ENCODE measurements around the gene WDR64.

Gene WDR64

DNA sequence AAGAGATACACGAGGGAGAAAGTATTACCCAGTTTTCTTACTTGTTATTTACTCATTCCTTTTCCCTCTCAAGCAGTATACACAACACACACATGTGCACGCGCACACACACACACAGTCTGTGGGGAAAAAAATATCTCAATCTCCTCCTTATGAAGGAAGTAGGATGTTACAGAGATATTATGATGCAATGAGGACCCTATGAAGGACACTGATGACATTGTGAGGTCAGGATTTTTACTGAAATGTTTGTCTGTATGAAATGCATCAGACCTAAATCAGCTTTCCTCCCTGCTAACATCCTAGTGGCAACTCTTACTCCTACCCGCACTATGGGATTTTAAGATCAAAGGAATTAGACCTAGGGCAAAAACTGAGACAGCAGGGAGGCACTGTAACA is at the start of gene WDR64:
WDR64 (plus strand) TSS at position 270 of the 400 bp plus-strand sequence. CDS start 204 bp downstream, outside the sequence.
- TF ChIP-seq, protein P1, sequence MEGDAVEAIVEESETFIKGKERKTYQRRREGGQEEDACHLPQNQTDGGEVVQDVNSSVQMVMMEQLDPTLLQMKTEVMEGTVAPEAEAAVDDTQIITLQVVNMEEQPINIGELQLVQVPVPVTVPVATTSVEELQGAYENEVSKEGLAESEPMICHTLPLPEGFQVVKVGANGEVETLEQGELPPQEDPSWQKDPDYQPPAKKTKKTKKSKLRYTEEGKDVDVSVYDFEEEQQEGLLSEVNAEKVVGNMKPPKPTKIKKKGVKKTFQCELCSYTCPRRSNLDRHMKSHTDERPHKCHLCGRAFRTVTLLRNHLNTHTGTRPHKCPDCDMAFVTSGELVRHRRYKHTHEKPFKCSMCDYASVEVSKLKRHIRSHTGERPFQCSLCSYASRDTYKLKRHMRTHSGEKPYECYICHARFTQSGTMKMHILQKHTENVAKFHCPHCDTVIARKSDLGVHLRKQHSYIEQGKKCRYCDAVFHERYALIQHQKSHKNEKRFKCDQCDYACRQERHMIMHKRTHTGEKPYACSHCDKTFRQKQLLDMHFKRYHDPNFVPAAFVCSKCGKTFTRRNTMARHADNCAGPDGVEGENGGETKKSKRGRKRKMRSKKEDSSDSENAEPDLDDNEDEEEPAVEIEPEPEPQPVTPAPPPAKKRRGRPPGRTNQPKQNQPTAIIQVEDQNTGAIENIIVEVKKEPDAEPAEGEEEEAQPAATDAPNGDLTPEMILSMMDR (IDR thresholded peaks at IDR 0.05; ENCODE audit: low read depth, low read length, missing control alignments) = no peak
- H3K4me3 ChIP-seq (ENCODE audit: low read depth, low read length) = no peak within 1 kb of the TSS
- in situ Hi-C loops (cut with HindIII; ENCODE audit: low sequenced_read_pairs) = no loop called here

DNA sequence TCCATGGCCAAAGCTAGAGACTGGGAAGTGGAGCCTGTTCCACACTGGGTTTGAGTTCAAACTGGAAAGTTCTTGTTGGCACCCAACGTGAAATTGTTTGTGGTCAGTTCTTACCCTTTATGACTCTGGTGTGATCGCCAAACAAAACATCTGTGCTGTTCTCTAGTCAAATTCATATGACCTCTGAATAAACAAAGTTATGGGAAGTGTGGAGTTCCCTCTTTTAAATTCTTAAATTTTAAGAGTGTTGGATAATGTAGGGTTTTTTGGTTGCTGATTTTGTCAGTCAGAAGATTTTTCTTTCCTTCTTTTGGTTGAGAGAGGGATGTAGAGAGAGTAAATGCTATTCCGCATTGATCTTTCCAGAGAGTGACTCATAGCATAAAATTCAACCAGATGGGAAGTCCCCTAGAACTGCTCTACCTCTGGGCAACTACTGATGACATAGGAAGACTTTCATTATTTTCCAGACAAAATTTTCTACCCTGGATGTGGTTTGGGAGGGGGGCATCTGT is 48.3 kb upstream of the WDR64 start:
- TF ChIP-seq, protein P1 (IDR thresholded peaks at IDR 0.05; ENCODE audit: low read depth, low read length, missing control alignments) = no peak
- in situ Hi-C loops (cut with HindIII; ENCODE audit: low sequenced_read_pairs) = no loop called here
- peak; percentile 71 for DNase-seq (ENCODE audit: low read depth)
- H3K4me3 ChIP-seq (ENCODE audit: low read depth, low read length) = no peak overlapping the region

More for the DNA sequence above, at the start of gene WDR64:
- DNase-seq (ENCODE audit: low read depth) = no peak

DNA sequence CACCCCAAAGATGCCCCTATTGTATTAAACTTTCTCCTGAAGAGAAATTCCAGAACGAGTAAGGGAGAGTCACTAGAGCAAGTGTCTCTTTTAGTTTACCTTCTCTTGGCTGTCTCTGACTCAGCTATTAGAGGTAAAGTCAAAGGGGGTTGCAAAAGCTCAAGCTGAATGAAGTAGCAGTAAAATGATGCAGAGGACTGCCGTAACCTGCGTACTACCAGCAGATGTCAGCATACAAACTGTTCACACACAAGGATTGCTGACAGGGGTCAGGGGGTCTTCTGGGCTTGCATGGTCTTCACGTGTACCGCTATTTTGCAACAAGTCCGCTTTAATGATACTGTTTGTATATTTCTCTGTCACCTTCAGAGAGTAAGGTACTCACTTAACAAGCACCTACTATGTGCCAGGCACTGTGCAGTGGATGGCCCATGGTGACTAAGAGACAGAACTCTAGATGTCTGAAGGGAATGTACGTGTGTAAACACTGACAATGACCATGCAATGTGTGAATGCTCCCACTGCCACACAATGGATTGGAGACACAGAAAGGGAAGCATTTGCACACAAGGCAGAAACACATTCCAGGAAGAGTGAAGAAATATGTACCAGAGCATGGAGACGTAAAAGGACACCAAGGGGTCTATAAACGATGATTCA is 46.8 kb upstream of the WDR64 start:
- in situ Hi-C loops (cut with HindIII; ENCODE audit: low sequenced_read_pairs) = no loop called here
- DNase-seq (ENCODE audit: low read depth) = no peak
- TF ChIP-seq, protein P1 (IDR thresholded peaks at IDR 0.05; ENCODE audit: low read depth, low read length, missing control alignments) = peak; percentile 28
- H3K4me3 ChIP-seq (ENCODE audit: low read depth, low read length) = no peak overlapping the region

DNA sequence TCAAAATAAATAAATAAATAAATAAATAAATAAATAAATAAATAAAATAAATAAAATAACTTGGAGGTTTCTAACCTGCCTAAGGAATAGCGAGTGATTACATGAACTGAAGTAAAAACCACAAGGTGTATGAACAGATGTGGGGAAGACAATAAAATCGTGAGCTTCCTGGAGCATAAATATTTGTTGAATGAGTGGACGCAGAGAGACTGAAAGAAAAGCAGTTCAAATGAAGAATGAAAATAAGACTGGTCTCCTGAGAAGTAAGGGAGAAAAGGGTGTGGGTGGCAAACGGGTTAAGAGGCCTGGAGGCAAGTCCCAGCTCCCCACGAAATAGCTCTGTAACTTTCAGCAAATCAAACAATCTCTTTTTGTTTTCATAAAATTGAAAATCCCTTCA is 45.5 kb upstream of the WDR64 start:
- no peak for DNase-seq (ENCODE audit: low read depth)
- no peak overlapping the region for H3K4me3 ChIP-seq (ENCODE audit: low read depth, low read length)
- TF ChIP-seq, protein P1 (IDR thresholded peaks at IDR 0.05; ENCODE audit: low read depth, low read length, missing control alignments) = no peak
- in situ Hi-C loops (cut with HindIII; ENCODE audit: low sequenced_read_pairs) = no loop called here

DNA sequence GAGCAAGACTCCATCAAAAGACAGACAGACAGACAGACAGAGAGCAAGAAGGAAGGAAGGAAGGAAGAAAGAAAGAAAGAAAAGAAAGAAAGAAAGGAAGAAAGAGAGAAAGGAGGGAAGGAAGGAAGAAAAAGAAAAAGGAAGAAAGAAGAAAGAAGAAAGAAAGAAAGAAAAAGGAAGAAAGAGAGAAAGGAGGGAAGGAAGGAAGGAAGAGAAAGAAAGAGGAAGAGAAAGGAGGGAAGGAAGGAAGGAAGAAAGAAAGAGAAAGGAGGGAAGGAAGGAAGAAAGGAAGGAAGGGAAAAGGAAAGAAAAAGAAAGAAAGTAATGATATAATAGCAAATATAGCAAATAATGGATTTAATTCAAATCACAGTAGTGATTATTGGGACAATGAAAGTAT is 44.6 kb upstream of the WDR64 start:
- H3K4me3 ChIP-seq (ENCODE audit: low read depth, low read length) = no peak overlapping the region
- DNase-seq (ENCODE audit: low read depth) = no peak
- TF ChIP-seq, protein P1 (IDR thresholded peaks at IDR 0.05; ENCODE audit: low read depth, low read length, missing control alignments) = no peak
- in situ Hi-C loops (cut with HindIII; ENCODE audit: low sequenced_read_pairs) = no loop called here

DNA sequence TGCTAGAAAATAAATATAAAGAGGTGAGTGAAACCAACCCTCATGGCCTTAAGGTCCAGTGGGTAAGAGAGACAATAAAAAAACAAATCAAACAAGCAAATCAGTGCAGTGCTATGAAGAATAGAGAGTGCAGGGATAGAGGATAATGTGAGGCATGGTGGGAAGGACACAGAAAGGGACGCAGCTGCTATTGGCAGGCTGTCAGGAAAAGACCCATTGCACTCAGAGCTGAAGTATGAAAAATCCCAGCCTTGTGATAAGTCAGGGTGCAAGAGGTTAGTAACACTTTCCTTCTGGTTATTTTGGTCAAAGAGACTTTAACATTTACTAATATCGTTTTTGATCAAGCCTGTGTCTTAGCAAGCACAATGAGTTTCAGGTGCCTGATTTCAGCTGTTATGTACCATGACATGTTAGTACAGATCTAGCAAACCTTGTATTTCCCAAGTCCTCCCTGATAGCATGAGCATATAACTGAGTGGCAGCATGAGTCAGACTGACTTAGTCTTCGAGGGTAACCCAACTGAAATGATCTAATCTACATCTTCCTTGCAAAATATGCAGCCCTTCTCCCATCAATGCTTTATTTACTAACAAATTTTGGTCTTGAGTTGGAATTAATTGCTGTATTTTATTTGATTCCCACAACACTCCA is 43.6 kb upstream of the WDR64 start:
- no peak for DNase-seq (ENCODE audit: low read depth)
- in situ Hi-C loops (cut with HindIII; ENCODE audit: low sequenced_read_pairs) = no loop called here
- H3K4me3 ChIP-seq (ENCODE audit: low read depth, low read length) = no peak overlapping the region
- TF ChIP-seq, protein P1 (IDR thresholded peaks at IDR 0.05; ENCODE audit: low read depth, low read length, missing control alignments) = no peak
